SK-N-SH treated with all-trans-retinoic acid at 6 μM for 48 hours (cell line): Measurements from ENCODE around the gene TMEM132A.

Experiments used
- ATAC-seq: fragments of 200-7000 bp; cut with Tn5 transposase; 3 replicates; pipeline ENCODE4 v1.9.1; 2020; ENCODE audit warnings: mild to moderate bottlenecking, moderate library complexity
- ARNTL ChIP-seq: fragments of 450-650 bp; formaldehyde crosslinking; IDR thresholded peaks from 2 replicates; pipeline ENCODE4 v1.5.0; 2020; ENCODE audit warnings: low read depth, mild to moderate bottlenecking, moderate library complexity, borderline replicate concordance
- BACH2 ChIP-seq: fragments of 250-450 bp; sonication (Bioruptor Pico); IDR thresholded peaks from 2 replicates; pipeline ENCODE4 v1.9.0; 2021; ENCODE audit warnings: mild to moderate bottlenecking, borderline replicate concordance
- CREB5 ChIP-seq: fragments of 250-450 bp; sonication (Bioruptor Pico); IDR thresholded peaks from 2 replicates; pipeline ENCODE4 v1.5.1; 2020; ENCODE audit warnings: low read depth, mild to moderate bottlenecking, moderate library complexity
- CSDC2 ChIP-seq: fragments of 250-450 bp; sonication (Bioruptor Pico); IDR thresholded peaks from 2 replicates; pipeline ENCODE4 v1.5.0; 2020; ENCODE audit warnings: mild to moderate bottlenecking, moderate library complexity
- CSRNP3 ChIP-seq: fragments of 250-450 bp; sonication (Bioruptor Pico); IDR thresholded peaks from 2 replicates; pipeline ENCODE4 v1.5.1; 2021; ENCODE audit warnings: mild to moderate bottlenecking, moderate library complexity
- GLIS3 ChIP-seq: fragments of 250-450 bp; sonication (Bioruptor Pico); IDR thresholded peaks from 2 replicates; pipeline ENCODE4 v1.5.0; 2020; ENCODE audit warnings: mild to moderate bottlenecking, moderate library complexity
- ISL1 ChIP-seq: fragments of 250-450 bp; sonication (Bioruptor Pico); IDR thresholded peaks from 2 replicates; pipeline ENCODE4 v2.1.2; 2022; ENCODE audit warnings: mild to moderate bottlenecking, moderate library complexity
- OSR1 ChIP-seq: fragments of 250-450 bp; sonication (Bioruptor Pico); IDR thresholded peaks from 2 replicates; pipeline ENCODE4 v1.8.0; 2022; ENCODE audit warnings: moderate library complexity, mild to moderate bottlenecking, inconsistent platforms
- PATZ1 ChIP-seq: fragments of 250-450 bp; sonication (Bioruptor Pico); IDR thresholded peaks from 2 replicates; pipeline ENCODE4 v1.8.0; 2020; ENCODE audit warnings: mild to moderate bottlenecking, moderate library complexity, borderline replicate concordance
- POU6F1 ChIP-seq: fragments of 250-450 bp; sonication (Bioruptor Pico); IDR thresholded peaks from 2 replicates; pipeline ENCODE4 v1.8.0; 2021; ENCODE audit warnings: low read depth, mild to moderate bottlenecking, moderate library complexity, borderline replicate concordance
- SNAI2 ChIP-seq: fragments of 250-450 bp; sonication (Bioruptor Pico); IDR thresholded peaks from 2 replicates; pipeline ENCODE4 v1.5.0; 2020; ENCODE audit warnings: mild to moderate bottlenecking, moderate library complexity
- TCF4 ChIP-seq: fragments of 250-450 bp; sonication (Bioruptor Pico); IDR thresholded peaks from 2 replicates; pipeline ENCODE4 v1.8.0; 2021; ENCODE audit warnings: mild to moderate bottlenecking, moderate library complexity, borderline replicate concordance
- TSHZ2 ChIP-seq: fragments of 250-450 bp; sonication (Bioruptor Pico); IDR thresholded peaks from 2 replicates; pipeline ENCODE4 v1.5.0; 2020; ENCODE audit warnings: mild to moderate bottlenecking, moderate library complexity
- ZFP30 ChIP-seq: fragments of 450-650 bp; formaldehyde crosslinking; IDR thresholded peaks from 2 replicates; pipeline ENCODE4 v1.5.0; 2022; ENCODE audit warnings: mild to moderate bottlenecking, moderate library complexity
- ZNF565 ChIP-seq: fragments of 450-650 bp; formaldehyde crosslinking; conservative IDR thresholded peaks from 2 replicates; pipeline ENCODE4 v1.5.0; 2020; ENCODE audit warnings: low read depth, mild to moderate bottlenecking, moderate library complexity
- ZNF70 ChIP-seq: fragments of 450-650 bp; formaldehyde crosslinking; IDR thresholded peaks from 2 replicates; pipeline ENCODE4 v1.5.0; 2020; ENCODE audit warnings: mild to moderate bottlenecking, moderate library complexity
- ZNF8 ChIP-seq: fragments of 450-650 bp; formaldehyde crosslinking; IDR thresholded peaks from 2 replicates; pipeline ENCODE4 v1.5.0; 2020; ENCODE audit warnings: mild to moderate bottlenecking, moderate library complexity

Gene TMEM132A

GRCh38 chr11:60900673-60901404 lies 23.4 kb upstream of the TMEM132A start:
- TF ChIP-seq ZFP30 (CRISPR knock-in tag) (no peak), ZNF8 (no peak), POU6F1 (no peak), ARNTL (CRISPR knock-in tag) (no peak), TSHZ2 (no peak)
- ATAC-seq = no peak

GRCh38 chr11:60902625-60903024 lies 21.6 kb upstream of the TMEM132A start:
- ATAC-seq = no peak
- no peak for TF ChIP-seq PATZ1 (CRISPR knock-in tag)
- no peak for TF ChIP-seq ZNF8
- TF ChIP-seq SNAI2 (CRISPR knock-in tag) = no peak
- no peak for TF ChIP-seq ZFP30 (CRISPR knock-in tag)
- TF ChIP-seq CREB5 (CRISPR knock-in tag) = no peak
- TF ChIP-seq BACH2 = no peak
- TF ChIP-seq CSDC2 = no peak
- TF ChIP-seq ZNF565 (CRISPR knock-in tag) = no peak
- no peak for TF ChIP-seq ISL1 (CRISPR knock-in tag)
- TF ChIP-seq ARNTL (CRISPR knock-in tag) = no peak
- no peak for TF ChIP-seq GLIS3 (CRISPR knock-in tag)
- TF ChIP-seq OSR1 (CRISPR knock-in tag) = no peak
- no peak for TF ChIP-seq ZNF70 (CRISPR knock-in tag)
- no peak for TF ChIP-seq POU6F1

GRCh38 chr11:60905047-60905446 lies 19.2 kb upstream of the TMEM132A start:
- no peak for TF ChIP-seq TCF4

GRCh38 chr11:60905551-60906113 lies 18.6 kb upstream of the TMEM132A start:
- TF ChIP-seq PATZ1 (CRISPR knock-in tag) = no peak
- no peak for TF ChIP-seq CSRNP3 (CRISPR knock-in tag)
- peak; percentile 38 for ATAC-seq

More at GRCh38 chr11:60905047-60905446, 19.2 kb upstream of the TMEM132A start:
- ATAC-seq = no peak
